BE2C (cell line): Measurements from ENCODE around the gene ITGA3.

Source experiments
- DNase-seq: peaks from one replicate; pipeline ENCODE4 v3.0.0-alpha.2; 2020
- H3K27me3 ChIP-seq: fragments of 250-450 bp; sonication (Bioruptor Pico); 2 replicates; pipeline ENCODE4 v1.5.1; 2020; ENCODE audit warnings: mild to moderate bottlenecking
- H3K36me3 ChIP-seq: fragments of 250-450 bp; sonication (Bioruptor Pico); 2 replicates; pipeline ENCODE4 v1.5.1; 2020; ENCODE audit warnings: mild to moderate bottlenecking
- H3K4me1 ChIP-seq: fragments of 250-450 bp; sonication (Bioruptor Pico); 2 replicates; pipeline ENCODE4 v1.5.1; 2020
- H3K4me3 ChIP-seq: 2 replicates; pipeline ENCODE4 v1.5.1; 2011; ENCODE audit warnings: low read depth, low read length
- H3K9me3 ChIP-seq: fragments of 250-450 bp; sonication (Bioruptor Pico); 2 replicates; pipeline ENCODE4 v1.5.1; 2020
- CTCF ChIP-seq: IDR thresholded peaks from 2 replicates; pipeline ENCODE4 v1.5.1; 2012; ENCODE audit warnings: mild to moderate bottlenecking, low read depth, low read length

ITGA3 gene

GRCh38 chr17:50048146-50048720 is 7.7 kb upstream of the ITGA3 start:
- Histone ChIP-seq H3K27me3 (no peaks in the 10 kb centered on the region), H3K36me3 (no peaks in the 10 kb centered on the region), H3K9me3 (no peaks in the 10 kb centered on the region), H3K4me1 (no peaks in the 10 kb centered on the region), H3K4me3 (no peak overlapping the region)
- DNase-seq: no peak
- no peak for TF ChIP-seq CTCF

- no peaks in the 10 kb centered on the region for H3K4me1 ChIP-seq
These were observed 6.9 kb upstream of the ITGA3 start for GRCh38 chr17:50048988-50049387.

GRCh38 chr17:50049636-50050035 is 6.3 kb upstream of the ITGA3 start:
- no peak overlapping the region for H3K4me3 ChIP-seq
- no peak for TF ChIP-seq CTCF

More at GRCh38 chr17:50048988-50049387, 6.9 kb upstream of the ITGA3 start:
- Histone ChIP-seq H3K9me3 (no peaks in the 10 kb centered on the region), H3K36me3 (no peaks in the 10 kb centered on the region), H3K27me3 (no peaks in the 10 kb centered on the region), H3K4me3 (no peak overlapping the region)
- DNase-seq: no peak
- no peak for TF ChIP-seq CTCF

GRCh38 chr17:50050431-50051032 is 5.4 kb upstream of the ITGA3 start:
- H3K9me3 ChIP-seq: no peaks in the 10 kb centered on the region
- H3K4me3 ChIP-seq: no peak overlapping the region

More at GRCh38 chr17:50049636-50050035, 6.3 kb upstream of the ITGA3 start:
- no peaks in the 10 kb centered on the region for H3K4me1 ChIP-seq
- H3K9me3 ChIP-seq: no peaks in the 10 kb centered on the region
- no peaks in the 10 kb centered on the region for H3K36me3 ChIP-seq
- no peak for DNase-seq
- no peaks in the 10 kb centered on the region for H3K27me3 ChIP-seq

GRCh38 chr17:50051082-50051576 is 4.8 kb upstream of the ITGA3 start:
- no peak for TF ChIP-seq CTCF
- Histone ChIP-seq H3K9me3 (no peaks in the 10 kb centered on the region), H3K4me3 (no peak overlapping the region), H3K27me3 (peaks cover 14% of the 10 kb centered on the region), H3K36me3 (no peaks in the 10 kb centered on the region), H3K4me1 (no peaks in the 10 kb centered on the region)
- no peak for DNase-seq

More at GRCh38 chr17:50050431-50051032, 5.4 kb upstream of the ITGA3 start:
- no peak for TF ChIP-seq CTCF
- DNase-seq: no peak
- Histone ChIP-seq H3K4me1 (no peaks in the 10 kb centered on the region), H3K27me3 (peaks cover 8% of the 10 kb centered on the region), H3K36me3 (no peaks in the 10 kb centered on the region)

GRCh38 chr17:50051606-50052005 is 4.3 kb upstream of the ITGA3 start:
- DNase-seq: no peak
- TF ChIP-seq CTCF: no peak
- no peak overlapping the region for H3K4me3 ChIP-seq
- H3K36me3 ChIP-seq: no peaks in the 10 kb centered on the region
- no peaks in the 10 kb centered on the region for H3K9me3 ChIP-seq
- peaks cover 19% of the 10 kb centered on the region for H3K27me3 ChIP-seq
- no peaks in the 10 kb centered on the region for H3K4me1 ChIP-seq
